AG04449 (cell line): ENCODE measurements around the gene STK4.

ENCODE experiments used
- CTCF ChIA-PET: fragments of 350-600 bp; formaldehyde crosslinking; extraction: SDS; loops from one replicate; lab custom pipeline; 2021; ENCODE audit warnings: antibody characterized with exemption; lab: Yijun Ruan, JAX
- POLR2A ChIA-PET: fragments of 400-600, 350-600 bp; formaldehyde crosslinking; extraction: SDS; loops from one replicate; lab custom pipeline; 2020; ENCODE audit warnings: antibody characterized with exemption, inconsistent platforms; lab: Yijun Ruan, JAX
- DNase-seq: peaks from one replicate; pipeline ENCODE4 v3.0.0-alpha.2; 2010; ENCODE audit warnings: low read depth, low spot score
- H3K4me3 ChIP-seq: 2 replicates; pipeline ENCODE4 v1.5.1; 2011; ENCODE audit warnings: low read depth, mild to moderate bottlenecking, control low read depth, low read length
- CTCF ChIP-seq: IDR thresholded peaks from one replicate; pipeline ENCODE4 v1.5.1; 2011; ENCODE audit warnings: mild to moderate bottlenecking, moderate library complexity, low read length, control low read depth, inconsistent platforms; ENCODE audit not compliant: insufficient read depth; ENCODE audit errors: missing control alignments

Gene STK4

GRCh38 chr20:45097485-45098102 lies 131.3 kb downstream of the STK4 start:
- H3K4me3 ChIP-seq = peak overlapping the region; percentile 44
- POLR2A ChIA-PET = no interaction called here
- no peak for DNase-seq
- peak; percentile 55 for TF ChIP-seq CTCF
- CTCF ChIA-PET = interaction anchor here (1.0 to 12.2 kb wide), 25 partner anchors 10 to 215 kb away, joined by 3 to 297 read pairs (median 20); partner anchors contain the start of gene WFDC5

DNA sequence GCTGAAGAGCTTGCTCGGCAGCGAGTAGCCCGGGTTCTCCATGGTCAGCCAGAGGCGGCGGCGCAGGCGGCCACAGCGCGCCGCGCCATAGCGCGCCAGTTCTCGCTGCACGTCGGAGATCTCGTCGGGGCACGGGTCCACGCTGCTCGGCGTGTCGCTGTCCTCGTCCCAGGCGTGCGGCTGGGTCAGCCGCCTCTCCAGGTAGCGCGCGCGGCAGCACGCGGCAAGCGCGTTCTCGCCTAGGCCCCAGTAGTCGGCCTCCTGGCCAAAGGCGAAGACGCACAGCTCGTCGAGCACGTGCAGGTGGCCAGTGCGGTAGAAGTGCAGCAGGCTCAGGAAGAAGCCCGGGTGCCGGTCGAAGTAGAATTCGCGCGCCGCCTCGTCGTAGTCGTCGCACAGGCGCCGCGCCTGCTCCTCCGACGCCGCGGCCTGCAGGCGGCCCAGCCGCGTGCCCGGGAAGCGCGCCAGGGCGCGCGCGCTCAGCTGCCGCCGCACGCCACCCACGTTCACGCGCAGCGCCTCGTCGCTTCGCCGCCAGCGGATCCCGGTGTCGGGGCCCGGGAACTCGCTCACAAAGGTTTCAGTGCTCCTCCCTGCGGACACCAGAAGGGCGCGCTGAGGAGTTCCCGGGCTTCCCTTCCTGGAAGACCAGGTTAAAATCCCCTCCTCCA lies 131.9 kb downstream of the STK4 start:
- DNase-seq = no peak
- H3K4me3 ChIP-seq = peak overlapping the region; percentile 44
- no peak for TF ChIP-seq CTCF
- ChIA-PET POLR2A (no interaction called here), CTCF (interaction anchor here (1.0 to 12.2 kb wide), 17 partner anchors 11 to 214 kb away, joined by 3 to 297 read pairs (median 39); partner anchors contain the start of gene WFDC5)

DNA sequence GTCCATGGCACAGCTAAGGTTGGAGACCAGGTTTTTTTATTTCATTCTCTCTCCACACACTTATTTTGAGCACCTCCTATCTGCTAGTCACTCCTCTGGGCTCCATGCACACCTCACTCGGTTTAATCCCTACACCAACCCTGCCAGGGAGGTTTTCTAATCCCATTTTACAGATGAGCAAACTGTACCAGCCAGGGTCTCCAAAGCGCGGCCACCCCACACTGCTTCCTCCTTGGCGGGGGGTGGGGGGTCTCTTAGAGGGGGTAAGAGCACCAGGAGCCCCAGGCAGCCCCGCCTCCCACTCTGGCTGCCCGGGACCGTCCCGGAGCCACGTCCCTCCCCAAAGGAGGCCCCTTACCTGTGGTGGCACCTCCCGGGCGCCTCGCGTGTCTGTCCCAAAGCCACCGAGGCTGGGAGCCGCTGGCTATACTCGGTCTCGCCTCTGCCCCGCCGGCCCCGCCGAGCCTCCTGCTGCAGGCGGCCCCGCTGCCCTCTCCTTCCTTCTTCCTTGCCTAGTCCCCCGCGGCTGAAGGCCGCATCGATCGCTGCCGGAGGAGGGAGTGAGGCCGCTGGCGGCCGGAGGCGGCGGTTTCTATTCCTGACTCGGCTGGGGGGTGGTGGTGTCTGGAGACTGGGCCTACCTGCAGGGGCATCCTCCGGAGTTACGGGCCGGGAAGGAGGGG lies 134.4 kb downstream of the STK4 start, which contains the start of gene KCNS1:
Gene KCNS1, minus strand, starts transcription at position 565 of the 683 bp plus-strand sequence. CDS start 1,891 bp downstream, outside the sequence.
- CTCF ChIA-PET = interaction anchor here (0.9 to 12.2 kb wide), 12 partner anchors 8 to 192 kb away, joined by 3 to 297 read pairs (median 6); partner anchors contain the start of gene WFDC5

DNA sequence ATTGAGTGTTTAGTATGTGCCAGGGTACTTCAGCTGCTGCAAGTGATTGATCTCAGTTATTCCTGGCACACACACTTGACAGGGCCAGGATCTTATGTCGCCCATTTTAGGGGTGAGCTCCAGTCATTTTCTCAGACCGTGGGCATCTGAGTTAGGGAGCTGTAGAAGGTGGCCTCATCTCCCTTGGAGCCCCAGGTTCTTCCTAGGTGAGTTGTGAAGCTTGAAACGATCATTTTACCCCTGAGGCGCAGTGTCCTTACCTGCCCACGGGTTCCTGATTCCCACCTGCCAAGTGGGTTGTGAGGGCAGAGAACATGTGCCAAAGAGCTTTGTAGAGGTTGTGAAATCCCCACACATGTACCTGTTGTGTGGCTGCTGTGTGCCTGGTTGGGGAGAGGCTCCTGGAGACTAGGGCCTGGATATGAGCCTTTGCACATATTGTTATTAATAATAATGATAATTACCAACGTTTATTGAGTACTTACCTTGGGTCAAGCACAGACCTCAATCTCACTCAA lies 135.1 kb downstream of the STK4 start:
- POLR2A ChIA-PET = no interaction called here
- DNase-seq = no peak
- TF ChIP-seq CTCF = no peak
- no peak overlapping the region for H3K4me3 ChIP-seq
- CTCF ChIA-PET = interaction anchor here (0.9 to 12.2 kb wide), 8 partner anchors 8 to 191 kb away, joined by 3 to 297 read pairs (median 6); partner anchors contain the start of gene WFDC5

More for the DNA sequence above, 134.4 kb downstream of the STK4 start, which contains the start of gene KCNS1:
- DNase-seq = no peak
- H3K4me3 ChIP-seq = peak within 1 kb of the TSS; percentile 25
- POLR2A ChIA-PET = no interaction called here
- peak; percentile 8 for TF ChIP-seq CTCF

- no peak for TF ChIP-seq CTCF
- no peak for DNase-seq
- H3K4me3 ChIP-seq = no peak overlapping the region
- ChIA-PET POLR2A (no interaction called here), CTCF (interaction anchor here (0.8 to 14.1 kb wide), 6 partner anchors 7 to 189 kb away, joined by 3 to 231 read pairs (median 59); partner anchors contain the start of gene KCNS1)
These were observed 136.8 kb downstream of the STK4 start for GRCh38 chr20:45103072-45103471.
